Hair follicular keratinocyte (primary cell): ENCODE results near the gene PCDHGB2. TPM values are rescaled to one million over a fixed set of nuclear protein-coding genes. Genes with fewer than 3 reads are reported as not detected.

Source experiments
- total RNA-seq: library from RNA; depleted of rRNA; stranded (reverse); fragments of >200 nt; gene quantifications from 2 replicates; pipeline ENCODE4 v1.2.3, GENCODE V29; 2015

The PCDHGB2 gene
- total RNA-seq, result 0.08 and 0.23 TPM in 2 replicates

GRCh38 chr5:141359790-141360426 is at the start of gene PCDHGB2:
Gene PCDHGB2 (plus strand): TSS chr5:141359994. CDS start chr5:141360136, 142 bp downstream.

GRCh38 chr5:141320225-141321169 is 39.3 kb upstream of the PCDHGB2 start, which contains the start of gene TAF7:
Gene TAF7 (minus strand): TSS chr5:141320784. CDS start chr5:141320044, 740 bp downstream.

DNA sequence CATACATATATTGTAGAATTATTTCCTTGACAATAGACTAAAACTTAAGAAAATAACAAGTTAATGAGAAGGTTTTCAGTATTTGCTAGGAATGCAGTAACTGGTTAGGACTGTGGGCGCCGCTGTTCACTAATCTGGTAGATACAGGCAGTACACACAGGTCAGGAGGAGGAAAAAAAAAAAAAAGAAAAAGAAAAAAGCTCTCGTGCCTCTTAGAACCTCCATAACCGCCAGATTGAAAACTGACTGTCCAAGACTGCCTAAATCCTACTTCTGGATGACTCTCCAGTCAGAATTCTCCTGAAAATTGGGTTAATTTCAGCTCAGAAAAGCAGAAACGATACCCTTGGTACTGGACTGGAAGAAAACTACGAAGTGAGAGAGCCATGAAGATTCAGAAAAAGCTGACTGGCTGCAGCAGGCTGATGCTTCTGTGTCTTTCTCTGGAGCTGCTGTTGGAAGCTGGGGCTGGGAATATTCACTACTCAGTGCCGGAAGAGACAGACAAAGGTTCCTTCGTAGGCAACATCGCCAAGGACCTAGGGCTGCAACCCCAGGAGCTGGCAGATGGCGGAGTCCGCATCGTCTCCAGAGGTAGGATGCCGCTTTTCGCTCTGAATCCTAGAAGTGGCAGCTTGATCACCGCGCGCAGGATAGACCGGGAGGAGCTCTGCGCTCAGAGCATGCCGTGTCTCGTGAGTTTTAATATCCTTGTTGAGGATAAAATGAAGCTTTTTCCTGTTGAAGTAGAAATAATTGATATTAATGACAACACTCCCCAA is 29.3 kb upstream of the PCDHGB2 start, which contains the start of gene PCDHGA1:
Gene PCDHGA1, plus strand, starts transcription at position 216 of the 782 bp plus-strand sequence.

GRCh38 chr5:141338538-141339306 is 21.1 kb upstream of the PCDHGB2 start, which contains the start of gene PCDHGA2:
Gene PCDHGA2 (plus strand): TSS chr5:141338760.

GRCh38 chr5:141343242-141343952 is 16.4 kb upstream of the PCDHGB2 start, which contains the start of gene PCDHGA3:
Gene PCDHGA3 (plus strand): TSS chr5:141343829. CDS start chr5:141344034, 205 bp downstream.

GRCh38 chr5:141349917-141350619 is 9.7 kb upstream of the PCDHGB2 start, which contains the start of gene PCDHGB1:
Gene PCDHGB1 (plus strand): TSS chr5:141350099. CDS start chr5:141350261, 162 bp downstream.

DNA sequence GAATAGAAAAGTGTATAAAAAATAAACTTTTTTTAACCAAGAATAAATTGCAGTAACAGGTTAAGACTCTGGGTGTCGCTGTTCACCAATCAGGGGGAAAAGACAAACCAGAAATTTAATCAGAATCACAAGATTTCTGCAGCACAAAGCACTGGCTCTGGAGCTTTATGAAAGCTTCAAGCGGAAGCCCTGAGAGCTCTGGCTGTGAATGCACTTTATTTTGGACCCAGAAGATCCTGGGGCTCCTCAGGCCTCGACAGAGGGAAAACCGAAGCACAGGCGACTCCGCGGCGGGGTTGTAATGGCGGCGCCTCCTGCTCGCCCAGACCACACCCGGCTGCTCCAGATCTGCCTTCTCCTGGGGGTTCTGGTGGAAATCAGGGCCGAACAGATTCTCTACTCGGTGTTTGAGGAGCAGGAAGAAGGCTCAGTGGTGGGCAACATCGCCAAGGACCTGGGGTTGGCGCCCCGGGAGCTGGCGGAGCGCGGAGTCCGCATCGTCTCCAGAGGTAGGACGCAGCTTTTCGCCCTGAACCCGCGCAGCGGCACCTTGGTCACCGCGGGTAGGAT is 4.8 kb upstream of the PCDHGB2 start, which contains the start of gene PCDHGA4:
Gene PCDHGA4, plus strand, starts transcription at position 122 of the 570 bp plus-strand sequence. Its CDS starts 87 bp downstream, at position 209.

DNA sequence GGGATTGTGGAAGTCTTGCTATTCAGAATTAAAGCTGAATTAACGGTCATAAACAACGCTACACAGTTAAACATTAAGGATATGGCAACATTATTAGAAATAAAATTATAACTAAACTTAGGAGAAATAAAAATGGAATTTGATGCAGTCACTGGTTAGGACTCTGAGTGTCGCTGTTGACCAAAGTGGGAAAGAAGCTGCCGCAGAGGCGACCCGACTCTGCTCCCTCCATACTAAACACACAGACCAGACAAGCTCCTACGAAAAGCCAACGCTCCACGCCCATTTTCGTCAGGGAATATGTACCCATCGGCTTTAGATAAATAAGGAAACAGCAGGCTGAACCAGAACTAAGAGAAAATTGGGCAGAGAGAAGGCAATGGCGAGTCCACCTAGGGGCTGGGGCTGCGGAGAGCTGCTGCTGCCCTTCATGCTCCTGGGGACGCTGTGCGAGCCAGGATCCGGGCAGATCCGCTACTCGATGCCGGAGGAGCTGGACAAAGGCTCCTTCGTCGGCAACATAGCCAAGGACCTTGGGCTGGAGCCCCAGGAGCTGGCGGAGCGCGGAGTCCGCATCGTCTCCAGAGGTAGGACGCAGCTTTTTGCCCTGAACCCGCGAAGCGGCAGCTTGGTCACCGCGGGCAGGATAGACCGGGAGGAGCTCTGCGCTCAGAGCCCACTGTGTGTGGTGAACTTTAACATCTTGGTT is 4.3 kb downstream of the PCDHGB2 start, which contains the start of gene PCDHGA5:
Gene PCDHGA5, plus strand, starts transcription at position 211 of the 709 bp plus-strand sequence. Its CDS starts 169 bp downstream, at position 380.

GRCh38 chr5:141369994-141370848 is 10.4 kb downstream of the PCDHGB2 start, which contains the start of gene PCDHGB3:
Gene PCDHGB3 (plus strand): TSS chr5:141370242. CDS start chr5:141370395, 153 bp downstream.

DNA sequence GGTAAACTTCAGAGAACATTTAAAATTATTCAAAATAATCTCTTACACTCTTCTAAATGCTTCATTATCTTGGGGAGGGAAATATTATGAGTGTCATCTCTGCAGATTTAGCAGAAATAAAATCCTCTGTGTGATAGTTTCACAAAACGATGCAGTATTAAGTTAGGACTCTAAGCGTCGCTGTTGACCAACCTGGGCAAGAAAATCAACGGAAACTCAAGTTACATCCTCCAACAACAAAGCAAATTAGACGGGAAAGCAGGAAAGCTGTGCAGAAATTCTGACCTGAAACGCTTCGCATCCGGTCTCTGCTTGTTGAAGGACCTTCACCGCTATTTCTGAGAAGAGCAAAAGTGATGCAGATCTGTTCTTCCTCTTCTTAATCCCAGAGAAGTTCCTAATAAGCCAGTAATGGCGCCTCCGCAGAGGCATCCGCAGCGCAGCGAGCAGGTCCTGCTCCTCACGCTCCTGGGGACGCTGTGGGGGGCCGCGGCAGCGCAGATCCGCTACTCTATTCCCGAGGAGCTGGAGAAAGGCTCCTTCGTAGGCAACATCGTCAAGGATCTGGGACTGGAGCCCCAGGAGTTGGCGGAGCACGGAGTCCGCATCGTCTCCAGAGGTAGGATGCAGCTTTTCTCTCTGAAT is 14.0 kb downstream of the PCDHGB2 start, which contains the start of gene PCDHGA6:
Gene PCDHGA6, plus strand, starts transcription at position 219 of the 645 bp plus-strand sequence. Its CDS starts 193 bp downstream, at position 412.

GRCh38 chr5:141382469-141383294 is 22.9 kb downstream of the PCDHGB2 start, which contains the start of gene PCDHGA7:
Gene PCDHGA7 (plus strand): TSS chr5:141382742. CDS start chr5:141382900, 158 bp downstream.

GRCh38 chr5:141387557-141388311 is 27.9 kb downstream of the PCDHGB2 start, which contains the start of gene PCDHGB4:
Gene PCDHGB4 (plus strand): TSS chr5:141387698. CDS start chr5:141387885, 187 bp downstream.

DNA sequence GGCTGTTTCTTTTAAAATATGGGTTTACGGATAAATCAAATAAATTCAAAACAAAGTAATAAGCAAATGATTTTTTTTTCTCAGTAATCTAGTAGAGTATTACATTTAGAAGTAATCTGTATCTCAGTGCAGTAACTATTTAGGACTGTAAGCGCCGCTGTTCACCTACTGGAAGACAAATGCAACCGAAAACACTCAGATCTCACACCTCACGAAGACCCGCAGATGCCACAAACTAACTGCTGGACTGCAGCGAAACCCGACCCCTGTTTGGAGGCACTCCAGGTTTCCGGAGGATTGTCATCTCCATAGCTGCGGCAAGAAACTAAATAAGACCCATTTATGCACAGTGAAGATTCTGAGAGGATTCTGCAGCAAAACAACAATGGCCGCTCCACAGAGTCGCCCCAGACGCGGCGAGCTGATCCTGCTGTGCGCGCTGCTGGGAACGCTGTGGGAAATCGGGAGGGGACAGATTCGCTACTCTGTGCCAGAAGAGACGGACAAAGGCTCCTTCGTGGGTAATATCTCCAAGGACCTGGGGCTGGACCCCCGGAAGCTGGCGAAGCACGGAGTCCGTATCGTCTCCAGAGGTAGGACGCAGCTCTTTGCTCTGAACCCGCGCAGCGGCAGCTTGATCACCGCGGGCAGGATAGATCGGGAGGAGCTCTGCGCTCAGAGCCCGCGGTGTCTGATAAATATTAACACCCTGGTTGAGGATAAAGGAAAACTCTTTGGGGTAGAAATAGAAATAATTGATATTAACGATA is 32.8 kb downstream of the PCDHGB2 start, which contains the start of gene PCDHGA8:
Gene PCDHGA8, plus strand, starts transcription at position 205 of the 770 bp plus-strand sequence. Its CDS starts 181 bp downstream, at position 386.

